Gastroesophageal sphincter (tissue), 4 donors: ENCODE results near the gene DNAH8. TPM values are rescaled to one million over a fixed set of nuclear protein-coding genes. Genes with fewer than 3 reads are reported as not detected.

ENCODE experiments used
- ATAC-seq: fragments of 150-250 bp; one replicate; pipeline ENCODE4 v1.9.1; 2016; ENCODE audit warnings: mild to moderate bottlenecking, moderate library complexity
- H3K27ac ChIP-seq, 4 donors: fragments of 200-600 bp; sonication (generic) in 3 of 4; 1 replicate in 3 of 4; 2 replicates in 1 of 4; pipeline ENCODE4 v1.5.1; 2016 to 2019
- H3K27me3 ChIP-seq: fragments of 200-600 bp; sonication (generic); one replicate; pipeline ENCODE4 v1.5.1; 2019
- H3K36me3 ChIP-seq, 2 donors: fragments of 200-600 bp; sonication (generic); one replicate each; pipeline ENCODE4 v1.5.1; 2019; ENCODE audit warnings: control low read depth in 1 of 2
- H3K4me1 ChIP-seq, 3 donors: fragments of 200-600 bp; sonication (generic); 1 replicate in 2 of 3; 2 replicates in 1 of 3; pipeline ENCODE4 v1.5.1; 2016 to 2019; ENCODE audit warnings: control low read depth in 2 of 3
- H3K4me3 ChIP-seq, 2 donors: fragments of 200-600 bp; sonication (generic); one replicate each; pipeline ENCODE4 v1.5.1; 2019; ENCODE audit warnings: mild to moderate bottlenecking in 1 of 2, moderate library complexity in 1 of 2
- H3K9me3 ChIP-seq, 3 donors: fragments of 200-600 bp; sonication (generic); one replicate each; pipeline ENCODE4 v1.5.1; 2017 to 2019; ENCODE audit warnings: control low read depth in 2 of 3
- CTCF ChIP-seq, 4 experiments: fragments of 200-600 bp in 2 of 4; fragments of 450-650 bp in 2 of 4; sonication (generic) in 1 of 4; IDR thresholded peaks; one replicate each; pipeline ENCODE4 v1.5.1; 2017 to 2019; ENCODE audit warnings: antibody characterized with exemption in 4 of 4, mild to moderate bottlenecking in 2 of 4, moderate library complexity in 2 of 4
- EP300 ChIP-seq: sonication (generic); formaldehyde crosslinking; IDR thresholded peaks from one replicate; pipeline ENCODE4 v1.6.1; 2017; ENCODE audit warnings: antibody characterized with exemption, mild to moderate bottlenecking
- POLR2A ChIP-seq, 2 donors: fragments of 450-650 bp; IDR thresholded peaks; one replicate each; pipeline ENCODE4 v1.6.1; 2017; ENCODE audit warnings: antibody characterized with exemption in 2 of 2, mild to moderate bottlenecking in 2 of 2, moderate library complexity in 1 of 2
- POLR2AphosphoS5 ChIP-seq: sonication (generic); formaldehyde crosslinking; IDR thresholded peaks from one replicate; pipeline ENCODE4 v1.6.1; 2017; ENCODE audit warnings: antibody characterized with exemption
- WGBS, 2 donors: methylation state at CpG; one replicate each; pipeline ENCODE4 v1.1.5; 2018; ENCODE audit warnings: low coverage in 1 of 2; 5-methylcytosine and 5-hydroxymethylcytosine counted together
- total RNA-seq, 4 donors: library from RNA; depleted of rRNA; stranded (reverse); fragments of >200 nt; gene quantifications; one replicate each; pipeline ENCODE4 v1.1.0, GENCODE V29; 2016

The DNAH8 gene
- total RNA-seq, 4 donors from 2014 or later: not detected

GRCh38 chr6:38837101-38837500 is 122.0 kb downstream of the DNAH8 start:
- TF ChIP-seq EP300 (no peak), POLR2A (IDR thresholded peaks at IDR 0.05) (no peak), CTCF (IDR thresholded peaks at IDR 0.05) (no peak), POLR2AphosphoS5 (no peak)
- 77 to 79% methylated on average over 3 of the region's 3 CpGs for WGBS, 2 donors
- no peaks in the 10 kb centered on the region for H3K36me3 ChIP-seq

DNA sequence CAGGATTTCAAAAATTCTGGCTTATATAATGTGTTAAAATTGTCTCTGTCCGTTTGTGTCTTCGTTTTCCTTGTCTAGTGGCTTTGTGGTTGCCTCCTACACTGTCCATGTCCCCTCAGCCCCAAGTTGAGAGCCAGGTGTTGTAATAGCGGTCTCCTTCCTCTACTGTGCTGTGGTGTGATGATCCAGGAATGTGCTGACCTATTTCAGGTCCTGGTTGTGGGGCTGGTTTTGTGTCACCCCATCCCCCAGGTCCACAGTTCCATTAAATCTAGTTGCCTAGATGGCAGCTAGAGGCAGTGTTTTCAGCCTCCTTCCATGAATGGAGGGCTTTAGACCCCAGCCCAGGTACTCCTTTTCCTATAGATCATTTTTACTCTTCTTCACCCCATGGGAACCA is 128.7 kb downstream of the DNAH8 start:
- no peaks in the 10 kb centered on the region for H3K4me1 ChIP-seq
- no peak overlapping the region for H3K27ac ChIP-seq
- no peaks in the 10 kb centered on the region for H3K36me3 ChIP-seq
- peaks cover 4% of the 10 kb centered on the region for H3K27me3 ChIP-seq
- TF ChIP-seq POLR2A (IDR thresholded peaks at IDR 0.05) (no peak), CTCF (IDR thresholded peaks at IDR 0.05) (no peak), POLR2AphosphoS5 (no peak), EP300 (no peak)
- ATAC-seq: no peak
- no peaks in the 10 kb centered on the region for H3K9me3 ChIP-seq
- 86% methylated on average over 3 of the region's 3 CpGs; no CpG with 5 or more reads in 1 of the 2 donors for WGBS, 2 donors
- no peak overlapping the region for H3K4me3 ChIP-seq

More at GRCh38 chr6:38837101-38837500, 122.0 kb downstream of the DNAH8 start:
- no peaks in the 10 kb centered on the region for H3K9me3 ChIP-seq
- no peak overlapping the region for H3K4me3 ChIP-seq
- H3K4me1 ChIP-seq: no peaks in the 10 kb centered on the region
- H3K27ac ChIP-seq: no peak overlapping the region
- ATAC-seq: no peak
- H3K27me3 ChIP-seq: no peaks in the 10 kb centered on the region

DNA sequence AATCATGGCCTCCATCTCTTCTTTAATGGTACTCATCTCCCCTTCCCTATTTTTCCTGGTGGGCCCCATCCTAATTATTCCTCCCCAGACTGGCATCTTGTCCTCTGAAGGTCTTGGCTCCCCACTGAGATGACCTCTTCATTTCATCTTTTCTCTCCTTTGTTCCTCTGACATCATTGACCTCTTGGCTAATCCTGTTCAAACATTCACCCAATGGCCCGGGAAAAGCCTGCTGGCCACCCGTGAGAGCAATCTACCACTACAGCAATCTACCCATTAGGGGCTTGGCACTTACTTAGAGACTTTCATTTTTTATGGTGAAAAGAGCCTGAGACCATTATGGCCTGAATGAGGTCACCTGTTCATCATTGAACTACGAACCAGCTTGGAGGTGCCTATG is 130.8 kb downstream of the DNAH8 start:
- 62 to 77% methylated on average over 3 of the region's 3 CpGs for WGBS, 2 donors
- Histone ChIP-seq H3K9me3 (no peaks in the 10 kb centered on the region), H3K4me3 (no peak overlapping the region), H3K4me1 (no peaks in the 10 kb centered on the region), H3K27me3 (peaks cover 4% of the 10 kb centered on the region), H3K36me3 (no peaks in the 10 kb centered on the region), H3K27ac (no peak overlapping the region)
- TF ChIP-seq POLR2A (IDR thresholded peaks at IDR 0.05) (no peak), EP300 (no peak), POLR2AphosphoS5 (no peak), CTCF (IDR thresholded peaks at IDR 0.05) (no peak)
- no peak for ATAC-seq

DNA sequence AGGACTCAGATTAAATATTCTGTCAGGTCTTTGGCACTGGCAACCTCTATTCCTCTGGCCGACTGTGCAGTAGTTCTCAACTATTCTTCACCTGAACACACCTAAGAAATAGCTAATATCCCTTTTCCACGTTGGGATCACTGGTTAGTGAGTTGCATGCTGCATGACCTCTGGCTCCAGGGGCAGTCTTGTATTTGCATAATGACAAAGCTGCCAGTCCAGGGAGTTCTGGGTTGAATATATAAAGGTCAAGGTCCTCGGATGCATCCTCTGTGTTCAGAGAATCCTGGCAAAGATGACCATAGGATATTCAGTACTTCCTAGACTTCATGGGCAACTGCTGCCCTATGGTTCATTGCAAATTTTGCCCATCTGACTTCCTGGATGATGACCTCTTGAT is 131.2 kb downstream of the DNAH8 start:
- Histone ChIP-seq H3K36me3 (no peaks in the 10 kb centered on the region), H3K4me3 (no peak overlapping the region), H3K27me3 (peaks cover 4% of the 10 kb centered on the region), H3K27ac (no peak overlapping the region), H3K9me3 (no peaks in the 10 kb centered on the region), H3K4me1 (no peaks in the 10 kb centered on the region)
- no peak for ATAC-seq
- WGBS, 2 donors: 80 to 81% methylated on average over 1 to 3 of the region's 3 CpGs
- TF ChIP-seq POLR2AphosphoS5: no peak
- no peak for TF ChIP-seq EP300
- no peak for TF ChIP-seq CTCF (IDR thresholded peaks at IDR 0.05)
- TF ChIP-seq POLR2A (IDR thresholded peaks at IDR 0.05): no peak

DNA sequence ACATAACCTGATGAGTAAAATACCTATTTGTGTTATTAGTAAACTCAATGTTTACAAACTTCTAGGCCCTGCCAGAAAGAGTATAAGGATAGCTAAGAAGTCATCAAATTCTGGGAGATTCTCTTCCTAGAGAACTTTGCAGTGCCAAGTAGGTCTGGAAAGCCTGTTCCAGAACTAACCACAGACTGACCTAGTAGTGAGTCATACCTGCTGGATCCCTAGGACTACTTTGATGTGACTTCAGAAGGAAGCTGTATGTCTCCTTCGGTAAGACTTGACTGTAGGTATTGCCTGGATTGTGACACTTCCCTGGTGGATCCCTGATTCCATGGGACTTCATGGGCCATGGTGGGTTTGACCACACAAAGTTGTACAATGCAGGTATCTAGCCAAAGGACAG is 131.7 kb downstream of the DNAH8 start:
- H3K9me3 ChIP-seq: no peaks in the 10 kb centered on the region
- 100% methylated on average over 1 of the region's 1 CpG for WGBS, 2 donors
- no peaks in the 10 kb centered on the region for H3K36me3 ChIP-seq
- H3K27me3 ChIP-seq: peaks cover 6% of the 10 kb centered on the region
- no peak overlapping the region for H3K4me3 ChIP-seq
- TF ChIP-seq EP300: no peak
- no peak overlapping the region for H3K27ac ChIP-seq
- no peak for ATAC-seq
- no peaks in the 10 kb centered on the region for H3K4me1 ChIP-seq
